Measurements from ENCODE around the gene ARV1. TPM values are rescaled to one million over a fixed set of nuclear protein-coding genes. Genes with fewer than 3 reads are reported as not detected.
A peak's percentile ranks its signal among the peaks of the same experiment; 100 is the strongest.

Gene ARV1
- total RNA-seq, 4 donors from 2014 or later = 16.6 to 23.4 (median 21.9) TPM

- no peak overlapping the region for H3K4me3 ChIP-seq (ENCODE audit: low read depth, poor library complexity, severe bottlenecking)
- 59 to 70% methylated on average over 14 of the region's 14 CpGs for WGBS, 2 donors
- no peak for DNase-seq (ENCODE audit: low spot score in 2 of 2)
- intact Hi-C loops (cut with DNase I; ENCODE audit: low total_unique reads) = no loop called here
- TF ChIP-seq CTCF (IDR thresholded peaks at IDR 0.05) (no peak), POLR2A (IDR thresholded peaks at IDR 0.05) (no peak)
These were observed 1.8 kb upstream of the ARV1 start for GRCh38 chr1:230976825-230977747.

DNA sequence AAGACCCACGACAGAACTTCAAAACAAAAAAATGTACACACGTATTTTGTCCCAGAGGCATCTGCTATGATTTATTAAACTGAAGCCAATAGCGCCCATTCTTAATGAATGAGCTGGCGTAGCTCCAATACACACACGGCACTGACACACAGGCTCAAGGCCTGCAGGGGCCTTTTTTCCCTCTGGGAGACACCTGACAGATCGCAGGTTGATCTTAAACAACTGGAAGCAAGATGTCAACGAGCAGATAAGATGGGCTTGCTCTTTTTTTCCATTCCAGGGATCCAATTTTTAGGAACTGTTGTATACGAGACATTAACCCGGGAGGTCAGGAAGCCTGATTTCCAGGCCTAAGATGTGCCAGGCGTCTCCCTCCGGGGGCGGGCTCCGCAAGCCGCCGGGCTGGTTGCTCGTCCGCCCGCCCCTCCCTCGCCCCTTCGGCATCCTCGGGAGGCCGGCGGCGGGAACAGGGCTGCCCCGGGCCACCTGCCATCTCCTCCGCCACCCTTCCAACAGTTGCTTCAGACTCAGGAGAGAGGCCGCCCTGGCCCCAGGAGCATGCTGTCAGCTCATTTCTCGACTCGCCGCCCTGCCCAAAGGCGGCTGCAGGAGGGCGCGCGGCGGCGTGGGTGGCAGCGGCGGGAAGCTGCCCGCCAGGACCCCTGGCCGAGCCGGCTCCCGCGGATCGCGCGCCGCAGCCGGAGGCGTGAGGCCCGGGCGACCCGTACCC, 968 bp upstream of the ARV1 start:
- DNase-seq (ENCODE audit: low spot score in 2 of 2) = peak; percentile 25 to 85
- 2% methylated on average over 17 to 25 of the region's 52 CpGs for WGBS, 2 donors
- intact Hi-C loops (cut with DNase I; ENCODE audit: low total_unique reads) = no loop called here
- TF ChIP-seq CTCF (IDR thresholded peaks at IDR 0.05) (no peak), POLR2A (IDR thresholded peaks at IDR 0.05) (no peak)
- H3K4me3 ChIP-seq (ENCODE audit: low read depth, poor library complexity, severe bottlenecking) = peak overlapping the region; percentile 91

- intact Hi-C loops (cut with DNase I; ENCODE audit: low total_unique reads) = no loop called here
- WGBS, 2 donors = 5 to 9% methylated on average over 12 of the region's 12 CpGs
- no peak for DNase-seq (ENCODE audit: low spot score in 2 of 2)
- peak overlapping the region; percentile 53 for H3K4me3 ChIP-seq (ENCODE audit: low read depth, poor library complexity, severe bottlenecking)
- TF ChIP-seq POLR2A (IDR thresholded peaks at IDR 0.05) = no peak
- TF ChIP-seq CTCF (IDR thresholded peaks at IDR 0.05) = no peak
These were observed 459 bp downstream of the ARV1 start for GRCh38 chr1:230979389-230979716.

GRCh38 chr1:230979952-230980351, 1.1 kb downstream of the ARV1 start:
- no peak for DNase-seq (ENCODE audit: low spot score in 2 of 2)
- 65 to 67% methylated on average over 4 of the region's 4 CpGs for WGBS, 2 donors
- intact Hi-C loops (cut with DNase I; ENCODE audit: low total_unique reads) = no loop called here
- TF ChIP-seq POLR2A (IDR thresholded peaks at IDR 0.05) (no peak), CTCF (IDR thresholded peaks at IDR 0.05) (no peak)
- no peak overlapping the region for H3K4me3 ChIP-seq (ENCODE audit: low read depth, poor library complexity, severe bottlenecking)

DNA sequence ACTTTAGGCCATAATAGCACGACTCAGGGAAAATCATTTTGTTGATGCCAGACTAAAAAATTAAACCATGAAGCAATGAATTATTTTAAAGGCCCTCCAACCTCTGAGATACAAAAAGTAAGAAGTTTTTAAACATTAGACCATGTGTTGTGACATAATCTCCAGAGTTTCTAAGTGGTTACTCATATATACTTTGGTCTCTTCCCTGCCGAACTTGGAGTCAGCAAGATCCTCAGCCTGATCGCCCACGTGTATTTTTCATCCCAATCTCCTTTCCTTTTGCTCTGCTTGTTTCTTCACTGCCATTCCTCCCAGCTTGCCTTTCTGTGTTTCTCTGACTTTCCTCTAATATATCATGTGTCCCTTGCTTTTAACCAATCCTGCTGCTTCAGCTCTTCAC, 3.8 kb downstream of the ARV1 start:
- TF ChIP-seq POLR2A (IDR thresholded peaks at IDR 0.05) = no peak
- no peak for TF ChIP-seq CTCF (IDR thresholded peaks at IDR 0.05)
- no peak overlapping the region for H3K4me3 ChIP-seq (ENCODE audit: low read depth, poor library complexity, severe bottlenecking)
- DNase-seq (ENCODE audit: low spot score in 2 of 2) = no peak
- WGBS, 2 donors = 62 to 92% methylated on average over 4 of the region's 4 CpGs
- intact Hi-C loops (cut with DNase I; ENCODE audit: low total_unique reads) = no loop called here
